DOHH2 (cell line): ENCODE measurements around the gene PLPP6.

ENCODE experiments used
- H3F3A ChIP-seq: fragments of 200-600 bp; sonication (generic), shearing (Covaris generic); 2 replicates; pipeline ENCODE4 v1.6.0; 2016; ENCODE audit warnings: antibody characterized with exemption, mild to moderate bottlenecking; ENCODE audit not compliant: control insufficient read depth, insufficient read depth
- H3K27ac ChIP-seq: fragments of 200-600 bp; sonication (generic); 2 replicates; pipeline ENCODE4 v1.5.1; 2014; ENCODE audit warnings: low read depth, mild to moderate bottlenecking, low read length, moderate library complexity
- H3K27me3 ChIP-seq: fragments of 200-600 bp; sonication (generic); 2 replicates; pipeline ENCODE4 v1.6.1; 2014; ENCODE audit warnings: mild to moderate bottlenecking, low read length, mixed read lengths; ENCODE audit not compliant: control insufficient read depth
- H3K36me3 ChIP-seq: fragments of 200-600 bp; sonication (generic); 2 replicates; pipeline ENCODE4 v1.6.1; 2014; ENCODE audit warnings: mild to moderate bottlenecking, low read length, moderate library complexity, mixed read lengths; ENCODE audit not compliant: control insufficient read depth
- H3K4me1 ChIP-seq: fragments of 200-600 bp; sonication (generic); 2 replicates; pipeline ENCODE4 v1.6.1; 2014; ENCODE audit warnings: mild to moderate bottlenecking, low read length, mixed read lengths; ENCODE audit not compliant: control insufficient read depth
- H3K4me2 ChIP-seq: fragments of 200-600 bp; sonication (generic); 2 replicates; pipeline ENCODE4 v1.6.0; 2014; ENCODE audit warnings: mild to moderate bottlenecking, low read length, moderate library complexity
- H3K4me3 ChIP-seq: fragments of 200-600 bp; sonication (generic); 2 replicates; pipeline ENCODE4 v1.5.1; 2014; ENCODE audit warnings: mild to moderate bottlenecking, low read length, mixed read lengths
- H3K79me2 ChIP-seq: fragments of 200-600 bp; sonication (generic); 2 replicates; pipeline ENCODE4 v1.6.1; 2014; ENCODE audit warnings: mild to moderate bottlenecking, low read length, mixed read lengths; ENCODE audit not compliant: control insufficient read depth
- H3K9me2 ChIP-seq: fragments of 200-600 bp; sonication (generic); replicated peaks from 2 replicates; pipeline ENCODE4 v1.6.1; 2014; ENCODE audit warnings: mild to moderate bottlenecking, low read length, mixed read lengths; ENCODE audit not compliant: control insufficient read depth
- H3K9me3 ChIP-seq: fragments of 200-600 bp; sonication (generic); 2 replicates; pipeline ENCODE4 v1.6.1; 2014; ENCODE audit warnings: antibody characterized with exemption, low read length, mixed read lengths; ENCODE audit not compliant: control insufficient read depth, insufficient read depth
- H4K20me1 ChIP-seq: fragments of 200-600 bp; sonication (generic); 2 replicates; pipeline ENCODE4 v1.6.0; 2014; ENCODE audit warnings: low read depth, mild to moderate bottlenecking, antibody characterized with exemption, low read length, moderate library complexity; ENCODE audit not compliant: control insufficient read depth, insufficient read depth
- CTCF ChIP-seq: fragments of 200-600 bp; sonication (generic); IDR thresholded peaks from one replicate; pipeline ENCODE4 v1.5.1; 2014; ENCODE audit warnings: antibody characterized with exemption, mild to moderate bottlenecking, low read depth, low read length; ENCODE audit not compliant: poor library complexity, severe bottlenecking
- EZH2phosphoT487 ChIP-seq: fragments of 200-600 bp; sonication (generic); IDR thresholded peaks from 2 replicates; pipeline ENCODE4 v1.6.1; 2017; ENCODE audit warnings: borderline replicate concordance, mild to moderate bottlenecking, antibody characterized with exemption, low read length, moderate library complexity, mixed read lengths

PLPP6 gene

GRCh38 chr9:4661611-4662010 lies 483 bp upstream of the PLPP6 start:
- Histone ChIP-seq H3K27me3 (no peaks in the 10 kb centered on the region; the same call in none of the 2 replicates), H3K36me3 (no peaks in the 10 kb centered on the region), H3K4me2 (peak overlapping the region; percentile 98), H3K4me1 (peaks cover 46% of the 10 kb centered on the region), H3K27ac (no peak overlapping the region), H3K9me3 (no peaks in the 10 kb centered on the region), H3K4me3 (peak overlapping the region; percentile 96), H4K20me1 (no peaks in the 10 kb centered on the region), H3K79me2 (peaks cover 17% of the 10 kb centered on the region), H3K9me2 (no peaks in the 10 kb centered on the region), H3F3A (peaks cover 8% of the 10 kb centered on the region; the same call in 1 of the 2 replicates)
- no peak for TF ChIP-seq CTCF
- no peak for TF ChIP-seq EZH2phosphoT487

- H3K4me1 ChIP-seq: peaks cover 58% of the 10 kb centered on the region
- H4K20me1 ChIP-seq: no peaks in the 10 kb centered on the region
- peaks cover 5% of the 10 kb centered on the region for H3K27me3 ChIP-seq
- H3K9me3 ChIP-seq: no peaks in the 10 kb centered on the region
- peaks cover 8% of the 10 kb centered on the region; the same call in 1 of the 2 replicates for H3F3A ChIP-seq
- no peaks in the 10 kb centered on the region for H3K36me3 ChIP-seq
- peak overlapping the region; percentile 96 for H3K4me3 ChIP-seq
- peaks cover 17% of the 10 kb centered on the region for H3K79me2 ChIP-seq
- H3K4me2 ChIP-seq: peak overlapping the region; percentile 98
- no peak overlapping the region for H3K27ac ChIP-seq
- TF ChIP-seq CTCF (no peak), EZH2phosphoT487 (no peak)
- no peaks in the 10 kb centered on the region for H3K9me2 ChIP-seq
Observed at GRCh38 chr9:4662989-4663792, 1.1 kb downstream of the PLPP6 start.

- Histone ChIP-seq H3K27ac (no peak overlapping the region), H3K4me1 (peaks cover 58% of the 10 kb centered on the region), H3K4me2 (peak overlapping the region; percentile 98), H3K27me3 (peaks cover 5% of the 10 kb centered on the region), H3K9me3 (no peaks in the 10 kb centered on the region), H3K36me3 (no peaks in the 10 kb centered on the region), H4K20me1 (no peaks in the 10 kb centered on the region), H3F3A (peaks cover 8% of the 10 kb centered on the region; the same call in 1 of the 2 replicates), H3K4me3 (peak overlapping the region; percentile 96), H3K9me2 (no peaks in the 10 kb centered on the region), H3K79me2 (peaks cover 17% of the 10 kb centered on the region)
- TF ChIP-seq CTCF: no peak
- TF ChIP-seq EZH2phosphoT487: no peak
Observed at GRCh38 chr9:4663956-4664355, 1.9 kb downstream of the PLPP6 start.
